Dendritic cell treated with granulocyte-macrophage colony-stimulating factor and Interleukin-4, amounts not matched to agents 40 ng/mL and 50 ng/mL, for 4 days (primary cell): Measurements from ENCODE around the gene DNMBP.
A peak's percentile ranks its signal among the peaks of the same experiment; 100 is the strongest.

Experiments used
- H3K27ac Mint-ChIP-seq: one replicate; pipeline ENCODE4 v1.8.0; 2022; ENCODE audit warnings: mild to moderate bottlenecking, mixed read lengths
- H3K27me3 Mint-ChIP-seq: one replicate; pipeline ENCODE4 v1.8.0; 2022; ENCODE audit warnings: mild to moderate bottlenecking, mixed read lengths
- H3K36me3 Mint-ChIP-seq: one replicate; pipeline ENCODE4 v1.8.0; 2022; ENCODE audit warnings: low read depth, mixed read lengths
- H3K4me1 Mint-ChIP-seq: one replicate; pipeline ENCODE4 v1.8.0; 2022; ENCODE audit warnings: low read depth, mixed read lengths
- H3K4me3 Mint-ChIP-seq: one replicate; pipeline ENCODE4 v1.8.0; 2022; ENCODE audit warnings: mild to moderate bottlenecking, moderate library complexity, mixed read lengths
- H3K9me3 Mint-ChIP-seq: one replicate; pipeline ENCODE4 v1.8.0; 2022; ENCODE audit warnings: mixed read lengths
- intact Hi-C: fragments of 100-400 bp; cut with micrococcal nuclease; formaldehyde crosslinking; loops from one replicate; pipeline ENCODE4 v1.15.0; 2022

Gene DNMBP, protein sequence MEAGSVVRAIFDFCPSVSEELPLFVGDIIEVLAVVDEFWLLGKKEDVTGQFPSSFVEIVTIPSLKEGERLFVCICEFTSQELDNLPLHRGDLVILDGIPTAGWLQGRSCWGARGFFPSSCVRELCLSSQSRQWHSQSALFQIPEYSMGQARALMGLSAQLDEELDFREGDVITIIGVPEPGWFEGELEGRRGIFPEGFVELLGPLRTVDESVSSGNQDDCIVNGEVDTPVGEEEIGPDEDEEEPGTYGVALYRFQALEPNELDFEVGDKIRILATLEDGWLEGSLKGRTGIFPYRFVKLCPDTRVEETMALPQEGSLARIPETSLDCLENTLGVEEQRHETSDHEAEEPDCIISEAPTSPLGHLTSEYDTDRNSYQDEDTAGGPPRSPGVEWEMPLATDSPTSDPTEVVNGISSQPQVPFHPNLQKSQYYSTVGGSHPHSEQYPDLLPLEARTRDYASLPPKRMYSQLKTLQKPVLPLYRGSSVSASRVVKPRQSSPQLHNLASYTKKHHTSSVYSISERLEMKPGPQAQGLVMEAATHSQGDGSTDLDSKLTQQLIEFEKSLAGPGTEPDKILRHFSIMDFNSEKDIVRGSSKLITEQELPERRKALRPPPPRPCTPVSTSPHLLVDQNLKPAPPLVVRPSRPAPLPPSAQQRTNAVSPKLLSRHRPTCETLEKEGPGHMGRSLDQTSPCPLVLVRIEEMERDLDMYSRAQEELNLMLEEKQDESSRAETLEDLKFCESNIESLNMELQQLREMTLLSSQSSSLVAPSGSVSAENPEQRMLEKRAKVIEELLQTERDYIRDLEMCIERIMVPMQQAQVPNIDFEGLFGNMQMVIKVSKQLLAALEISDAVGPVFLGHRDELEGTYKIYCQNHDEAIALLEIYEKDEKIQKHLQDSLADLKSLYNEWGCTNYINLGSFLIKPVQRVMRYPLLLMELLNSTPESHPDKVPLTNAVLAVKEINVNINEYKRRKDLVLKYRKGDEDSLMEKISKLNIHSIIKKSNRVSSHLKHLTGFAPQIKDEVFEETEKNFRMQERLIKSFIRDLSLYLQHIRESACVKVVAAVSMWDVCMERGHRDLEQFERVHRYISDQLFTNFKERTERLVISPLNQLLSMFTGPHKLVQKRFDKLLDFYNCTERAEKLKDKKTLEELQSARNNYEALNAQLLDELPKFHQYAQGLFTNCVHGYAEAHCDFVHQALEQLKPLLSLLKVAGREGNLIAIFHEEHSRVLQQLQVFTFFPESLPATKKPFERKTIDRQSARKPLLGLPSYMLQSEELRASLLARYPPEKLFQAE (N-terminal part only)

GRCh38 chr10:100009793-100010676 lies at the start of gene DNMBP:
TSS of gene DNMBP (minus strand) at chr10:100009947. CDS start at chr10:99972124, 37,823 bp downstream.
- no peaks in the 10 kb centered on the region for H3K36me3 Mint-ChIP-seq
- no peaks in the 10 kb centered on the region for H3K9me3 Mint-ChIP-seq
- H3K27ac Mint-ChIP-seq, result peak within 1 kb of the TSS; percentile 87
- H3K4me3 Mint-ChIP-seq, result peak within 1 kb of the TSS; percentile 88
- peaks cover 48% of the 10 kb centered on the region for H3K4me1 Mint-ChIP-seq
- intact Hi-C loops, result loop anchor here (2.0 kb wide), 1 partner anchor 37 kb away; no protein-coding TSS in a partner anchor
- H3K27me3 Mint-ChIP-seq, result peaks cover 15% of the 10 kb centered on the region

- H3K27me3 Mint-ChIP-seq, result peaks cover 12% of the 10 kb centered on the region
- no peaks in the 10 kb centered on the region for H3K36me3 Mint-ChIP-seq
- H3K9me3 Mint-ChIP-seq, result no peaks in the 10 kb centered on the region
- H3K27ac Mint-ChIP-seq, result no peak overlapping the region
- H3K4me3 Mint-ChIP-seq, result no peak overlapping the region
- H3K4me1 Mint-ChIP-seq, result no peaks in the 10 kb centered on the region
- intact Hi-C loops, result no loop called here
Observed at GRCh38 chr10:100057948-100058347, 48.2 kb upstream of the DNMBP start.

- intact Hi-C loops, result no loop called here
- H3K9me3 Mint-ChIP-seq, result no peaks in the 10 kb centered on the region
- no peaks in the 10 kb centered on the region for H3K36me3 Mint-ChIP-seq
- H3K4me3 Mint-ChIP-seq, result no peak overlapping the region
- peaks cover 12% of the 10 kb centered on the region for H3K27me3 Mint-ChIP-seq
- no peak overlapping the region for H3K27ac Mint-ChIP-seq
- no peaks in the 10 kb centered on the region for H3K4me1 Mint-ChIP-seq
Observed at GRCh38 chr10:100053686-100054460, 44.1 kb upstream of the DNMBP start.

- H3K36me3 Mint-ChIP-seq, result no peaks in the 10 kb centered on the region
- peaks cover 5% of the 10 kb centered on the region for H3K4me1 Mint-ChIP-seq
- no peaks in the 10 kb centered on the region for H3K27me3 Mint-ChIP-seq
- intact Hi-C loops, result loop anchor here (1.0 to 5.0 kb wide), 2 partner anchors 74 to 200 kb away; no protein-coding TSS in a partner anchor
- H3K4me3 Mint-ChIP-seq, result no peak overlapping the region
- no peak overlapping the region for H3K27ac Mint-ChIP-seq
- no peaks in the 10 kb centered on the region for H3K9me3 Mint-ChIP-seq
Observed at GRCh38 chr10:100046021-100046486, 36.3 kb upstream of the DNMBP start.

GRCh38 chr10:100045592-100045991 lies 35.8 kb upstream of the DNMBP start:
- intact Hi-C loops, result loop anchor here (5.0 kb wide), 1 partner anchor 73 kb away; no protein-coding TSS in a partner anchor

DNA sequence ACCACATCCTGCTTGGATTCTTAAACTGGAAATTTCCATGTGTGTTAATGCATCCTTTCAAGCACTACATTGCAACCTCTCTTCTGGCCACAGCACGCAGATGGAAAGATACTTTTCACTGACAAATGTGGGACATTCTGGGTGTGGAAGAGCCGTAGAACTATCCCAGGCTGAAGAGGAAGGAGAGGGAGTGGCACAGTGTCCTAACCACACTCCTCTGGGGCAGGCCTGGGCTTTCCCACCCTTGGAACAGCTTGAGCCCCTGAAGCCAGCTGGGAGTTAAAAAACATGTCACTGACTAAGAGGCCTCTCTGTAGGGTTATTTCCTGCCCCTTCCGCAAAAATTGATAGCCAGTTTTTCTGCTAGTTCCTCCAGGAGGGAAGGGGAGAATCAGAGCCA lies 34.0 kb upstream of the DNMBP start:
- no peaks in the 10 kb centered on the region for H3K36me3 Mint-ChIP-seq
- no peak overlapping the region for H3K27ac Mint-ChIP-seq
- intact Hi-C loops, result no loop called here

More at GRCh38 chr10:100045592-100045991, 35.8 kb upstream of the DNMBP start:
- Mint-ChIP-seq H3K9me3 (no peaks in the 10 kb centered on the region), H3K36me3 (no peaks in the 10 kb centered on the region), H3K27me3 (no peaks in the 10 kb centered on the region), H3K4me3 (no peak overlapping the region), H3K27ac (no peak overlapping the region), H3K4me1 (peaks cover 5% of the 10 kb centered on the region)

GRCh38 chr10:100043344-100043743 lies 33.6 kb upstream of the DNMBP start:
- H3K36me3 Mint-ChIP-seq, result no peaks in the 10 kb centered on the region
- H3K27ac Mint-ChIP-seq, result no peak overlapping the region
- H3K4me3 Mint-ChIP-seq, result no peak overlapping the region
- H3K9me3 Mint-ChIP-seq, result no peaks in the 10 kb centered on the region
- H3K4me1 Mint-ChIP-seq, result peaks cover 5% of the 10 kb centered on the region
- H3K27me3 Mint-ChIP-seq, result no peaks in the 10 kb centered on the region
- intact Hi-C loops, result no loop called here

More for the DNA sequence above, 34.0 kb upstream of the DNMBP start:
- H3K27me3 Mint-ChIP-seq, result no peaks in the 10 kb centered on the region
- H3K4me1 Mint-ChIP-seq, result peaks cover 5% of the 10 kb centered on the region
- no peak overlapping the region for H3K4me3 Mint-ChIP-seq
- no peaks in the 10 kb centered on the region for H3K9me3 Mint-ChIP-seq

- intact Hi-C loops, result no loop called here
- H3K27me3 Mint-ChIP-seq, result no peaks in the 10 kb centered on the region
- peaks cover 5% of the 10 kb centered on the region for H3K4me1 Mint-ChIP-seq
- no peaks in the 10 kb centered on the region for H3K9me3 Mint-ChIP-seq
- H3K36me3 Mint-ChIP-seq, result no peaks in the 10 kb centered on the region
- H3K4me3 Mint-ChIP-seq, result no peak overlapping the region
- H3K27ac Mint-ChIP-seq, result no peak overlapping the region
Observed at GRCh38 chr10:100041306-100042002, 31.7 kb upstream of the DNMBP start.

GRCh38 chr10:100038561-100039071 lies 28.9 kb upstream of the DNMBP start:
- Mint-ChIP-seq H3K9me3 (no peaks in the 10 kb centered on the region), H3K27ac (no peak overlapping the region), H3K27me3 (no peaks in the 10 kb centered on the region), H3K36me3 (no peaks in the 10 kb centered on the region), H3K4me3 (no peak overlapping the region), H3K4me1 (no peaks in the 10 kb centered on the region)
- intact Hi-C loops, result no loop called here

- Mint-ChIP-seq H3K4me1 (no peaks in the 10 kb centered on the region), H3K9me3 (no peaks in the 10 kb centered on the region), H3K4me3 (no peak overlapping the region), H3K27me3 (no peaks in the 10 kb centered on the region), H3K27ac (no peak overlapping the region), H3K36me3 (no peaks in the 10 kb centered on the region)
- intact Hi-C loops, result no loop called here
Observed at GRCh38 chr10:100037758-100038315, 28.1 kb upstream of the DNMBP start.

- H3K4me3 Mint-ChIP-seq, result no peak overlapping the region
- no peaks in the 10 kb centered on the region for H3K4me1 Mint-ChIP-seq
- no peaks in the 10 kb centered on the region for H3K27me3 Mint-ChIP-seq
- no peak overlapping the region for H3K27ac Mint-ChIP-seq
- H3K9me3 Mint-ChIP-seq, result no peaks in the 10 kb centered on the region
- intact Hi-C loops, result no loop called here
- no peaks in the 10 kb centered on the region for H3K36me3 Mint-ChIP-seq
Observed at GRCh38 chr10:100036850-100037249, 27.1 kb upstream of the DNMBP start.
